ENCODE results near the gene VSTM1.
"Not testable (repeated sequence)": the region's sequence is repeated elsewhere in the genome, so short reads cannot be mapped to it uniquely, and the experiment has no call there.

The VSTM1 gene

GRCh38 chr19:54063350-54064116, at the start of gene VSTM1:
Gene VSTM1 (minus strand): TSS chr19:54063897. CDS start chr19:54063777, 120 bp downstream.
- DNase-seq (ENCODE audit: low read depth), result no peak

- DNase-seq (ENCODE audit: low read depth), result no peak
Measured at GRCh38 chr19:54109651-54110050, 46.0 kb upstream of the VSTM1 start.

GRCh38 chr19:54108496-54108895, 44.8 kb upstream of the VSTM1 start:
- DNase-seq (ENCODE audit: low read depth), result no peak

DNA sequence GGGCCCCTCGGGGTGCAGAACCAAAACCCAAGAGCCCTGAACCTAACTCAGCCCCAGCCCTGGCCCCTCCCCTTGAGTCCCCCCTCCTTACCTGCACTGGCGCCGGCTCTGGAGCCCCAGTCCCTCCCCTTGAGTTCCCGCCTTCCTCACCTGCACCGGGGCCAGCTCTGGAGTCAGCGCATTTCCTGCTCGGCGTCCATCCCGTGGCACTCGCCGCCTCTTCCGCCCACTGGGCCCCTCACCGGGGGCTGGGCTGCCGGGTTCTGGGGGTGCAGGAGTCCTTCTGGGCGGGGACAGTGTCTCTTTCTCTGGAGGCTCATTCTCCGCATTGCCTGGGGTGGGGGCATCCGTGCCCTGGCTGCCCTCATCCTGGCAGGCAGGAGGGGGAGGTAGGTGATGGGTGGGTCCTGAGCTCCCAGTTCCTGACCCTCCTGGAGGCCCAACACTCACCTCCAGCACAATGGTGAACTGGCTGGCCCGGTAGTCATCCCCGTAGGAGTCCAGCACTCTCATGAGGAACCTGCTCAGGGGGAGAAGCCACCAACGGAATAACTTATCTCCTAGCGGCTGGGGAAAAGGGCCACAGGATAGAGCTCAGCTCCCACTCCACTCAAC, 44.3 kb upstream of the VSTM1 start:
- DNase-seq (ENCODE audit: low read depth), result no peak

DNA sequence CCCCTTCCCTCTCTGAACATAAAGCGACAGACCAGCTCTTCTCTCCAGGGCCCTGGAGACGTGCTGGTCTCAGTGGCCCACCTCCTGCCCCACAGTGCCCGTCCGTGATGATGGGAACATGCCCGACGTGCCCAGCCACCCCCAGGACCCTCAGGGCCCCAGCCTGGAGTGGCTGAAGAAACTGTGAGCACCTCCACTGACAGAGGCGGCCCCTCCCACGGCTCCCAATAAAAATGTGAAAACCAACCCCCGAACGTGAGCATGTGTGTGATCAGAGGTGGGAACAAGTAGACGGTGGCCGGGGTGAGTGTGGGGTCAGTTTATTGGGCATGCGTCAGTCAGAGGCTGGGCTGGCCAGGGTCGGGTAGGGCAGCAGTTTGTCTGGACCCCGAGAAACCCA, 43.0 kb upstream of the VSTM1 start:
- no peak for DNase-seq (ENCODE audit: low read depth)

- DNase-seq (ENCODE audit: low read depth), result no peak
Measured at GRCh38 chr19:54105796-54106195, 42.1 kb upstream of the VSTM1 start.

GRCh38 chr19:54104998-54105715, 41.5 kb upstream of the VSTM1 start:
- DNase-seq (ENCODE audit: low read depth), result no peak

GRCh38 chr19:54102421-54103169, 38.9 kb upstream of the VSTM1 start, which contains the start of gene NDUFA3:
Gene NDUFA3 (plus strand): TSS chr19:54102855. CDS start chr19:54102879, 24 bp downstream.
- peak; percentile 97 for DNase-seq (ENCODE audit: low read depth)

- no peak for DNase-seq (ENCODE audit: low read depth)
Measured at GRCh38 chr19:54100561-54100960, 36.9 kb upstream of the VSTM1 start, which contains the start of gene OSCAR. Gene OSCAR (minus strand): TSS chr19:54100803. CDS start chr19:54100792, 11 bp downstream.

DNA sequence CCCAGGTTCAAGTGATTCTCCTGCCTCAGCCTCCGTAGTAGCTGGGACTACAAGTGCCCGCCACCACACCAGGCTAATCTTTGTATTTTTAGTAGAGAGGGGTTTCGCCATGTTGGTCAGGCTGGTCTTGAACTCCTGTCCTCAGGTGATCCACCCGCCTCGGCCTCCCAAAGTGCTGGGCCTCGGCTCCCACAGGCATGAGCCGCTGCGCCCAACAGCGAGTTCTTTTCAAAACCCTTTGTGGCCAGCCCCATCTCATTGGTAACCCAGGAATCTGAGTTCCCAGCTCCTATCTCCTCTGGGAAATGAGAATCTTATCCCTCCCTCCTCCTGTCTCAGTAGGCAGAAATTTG, 36.2 kb upstream of the VSTM1 start:
- not testable (repeated sequence) for DNase-seq (ENCODE audit: low read depth)

- no peak for DNase-seq (ENCODE audit: low read depth)
Measured at GRCh38 chr19:54099190-54099902, 35.6 kb upstream of the VSTM1 start.

DNA sequence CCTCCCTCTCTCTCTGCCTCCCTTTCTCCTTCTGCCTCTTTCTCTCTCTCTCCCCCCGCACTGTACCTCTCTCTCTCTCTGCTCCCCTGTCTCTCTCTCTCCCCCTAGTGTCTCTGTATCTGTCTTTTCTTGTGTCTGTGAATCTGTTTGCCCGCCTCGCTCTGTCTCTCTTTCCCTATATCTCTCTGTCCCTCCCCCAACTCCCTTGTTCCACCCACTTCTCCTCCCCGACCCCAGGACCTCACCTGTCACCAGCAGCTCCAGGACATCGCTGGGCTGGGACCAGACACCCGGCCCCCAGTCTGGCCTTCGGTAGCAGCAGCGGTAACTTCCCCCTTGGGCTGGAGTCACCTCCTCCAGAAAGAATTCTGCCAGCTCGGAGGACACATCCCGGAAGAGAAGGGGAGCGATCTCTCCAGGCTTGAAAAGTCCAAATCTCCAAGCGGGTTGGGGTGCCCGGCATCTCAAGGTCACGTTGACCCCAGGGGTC, 33.0 kb upstream of the VSTM1 start:
- no peak for DNase-seq (ENCODE audit: low read depth)

GRCh38 chr19:54095859-54096616, 32.3 kb upstream of the VSTM1 start:
- DNase-seq (ENCODE audit: low read depth), result peak; percentile 38

- DNase-seq (ENCODE audit: low read depth), result no peak
Measured at GRCh38 chr19:54095136-54095858, 31.6 kb upstream of the VSTM1 start.

DNA sequence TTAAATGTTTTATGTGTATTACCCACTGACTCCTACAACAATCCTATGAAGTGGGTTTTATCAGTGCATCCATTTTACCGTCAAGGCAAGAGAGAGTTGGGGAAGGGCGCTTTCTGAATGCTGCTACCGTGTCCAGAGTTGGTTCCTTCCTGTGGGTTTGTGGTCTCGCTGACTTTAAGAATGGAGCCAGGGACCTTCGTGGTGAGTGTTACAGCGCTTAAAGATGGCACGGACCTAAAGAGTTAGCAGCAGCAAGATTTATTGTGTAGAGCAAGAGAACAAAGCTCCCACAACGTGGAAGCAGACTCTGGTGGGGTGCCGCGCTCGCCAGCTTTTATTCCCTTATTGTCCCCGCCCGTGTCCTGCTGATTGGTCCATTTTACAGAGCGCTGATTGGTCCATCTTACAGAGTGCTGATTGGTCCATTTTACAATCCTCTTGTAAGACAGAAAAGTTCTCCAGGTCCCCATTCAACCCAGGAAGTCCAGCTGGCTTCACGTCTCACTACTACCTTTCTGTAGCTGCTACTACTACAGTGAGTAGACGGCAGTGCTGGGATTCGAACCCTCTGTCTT, 30.8 kb upstream of the VSTM1 start:
- no peak for DNase-seq (ENCODE audit: low read depth)

GRCh38 chr19:54084410-54084809, 20.7 kb upstream of the VSTM1 start:
- no peak for DNase-seq (ENCODE audit: low read depth)

GRCh38 chr19:54081032-54081431, 17.3 kb upstream of the VSTM1 start, which contains the start of gene TARM1:
Gene TARM1 (minus strand): TSS chr19:54081365. CDS start chr19:54081340, 25 bp downstream.
- no peak for DNase-seq (ENCODE audit: low read depth)

DNA sequence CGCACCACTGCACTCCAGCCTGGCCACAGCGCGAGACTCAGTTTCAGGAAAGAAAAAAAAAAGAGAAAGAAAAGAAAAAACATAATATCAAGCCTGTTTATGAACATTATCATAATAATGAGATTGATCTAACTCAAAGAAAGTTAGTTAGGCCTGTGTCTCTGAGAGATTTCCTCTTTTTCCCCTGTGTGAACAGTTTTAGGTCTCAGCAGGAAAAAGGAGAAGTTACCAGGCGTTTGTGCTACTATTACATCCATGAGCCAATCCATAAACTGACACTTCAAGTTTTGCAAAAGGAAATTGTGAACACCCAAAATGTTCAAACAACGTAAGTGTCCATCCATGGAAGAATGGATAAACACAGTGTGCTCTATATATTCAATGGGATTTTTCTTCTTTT, 13.6 kb upstream of the VSTM1 start:
- no peak for DNase-seq (ENCODE audit: low read depth)

DNA sequence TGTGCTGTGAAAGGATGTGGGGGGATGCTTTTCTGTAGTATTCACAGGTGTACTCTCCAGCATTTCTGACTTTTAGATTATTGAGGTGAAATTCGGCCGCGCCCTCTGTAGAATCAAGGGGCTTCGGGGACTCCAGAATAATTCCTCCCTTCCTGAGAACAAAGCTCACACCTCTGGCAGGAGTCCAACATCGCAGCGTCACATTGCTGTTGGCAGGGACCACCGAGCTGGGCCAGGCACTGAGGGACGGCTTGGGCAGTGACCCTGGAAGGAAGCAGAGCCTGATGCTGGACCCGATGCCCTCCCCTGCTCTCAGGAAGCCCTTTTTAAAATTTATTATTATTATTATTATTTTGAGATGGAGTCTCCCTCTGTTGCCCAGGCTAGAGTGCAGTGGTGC, 11.2 kb upstream of the VSTM1 start:
- no peak for DNase-seq (ENCODE audit: low read depth)
